D721Med (cell line): Measurements from ENCODE around the gene BBLN.

ENCODE experiments used
- DNase-seq: peaks from one replicate; pipeline ENCODE4 v3.0.0; 2011; ENCODE audit warnings: low spot score; ENCODE audit not compliant: insufficient read length
- FAIRE-seq: peaks from 2 replicates; lab custom pipeline; 2011; peaks lifted over from hg19 to GRCh38; lab: Jason Lieb, UNC
- TF ChIP-seq, protein P1 (sequence below): IDR thresholded peaks from 2 replicates; pipeline ENCODE4 v1.5.1; 2012; ENCODE audit warnings: mild to moderate bottlenecking, control low read depth; ENCODE audit not compliant: insufficient read depth; ENCODE audit errors: missing control alignments

BBLN gene

DNA sequence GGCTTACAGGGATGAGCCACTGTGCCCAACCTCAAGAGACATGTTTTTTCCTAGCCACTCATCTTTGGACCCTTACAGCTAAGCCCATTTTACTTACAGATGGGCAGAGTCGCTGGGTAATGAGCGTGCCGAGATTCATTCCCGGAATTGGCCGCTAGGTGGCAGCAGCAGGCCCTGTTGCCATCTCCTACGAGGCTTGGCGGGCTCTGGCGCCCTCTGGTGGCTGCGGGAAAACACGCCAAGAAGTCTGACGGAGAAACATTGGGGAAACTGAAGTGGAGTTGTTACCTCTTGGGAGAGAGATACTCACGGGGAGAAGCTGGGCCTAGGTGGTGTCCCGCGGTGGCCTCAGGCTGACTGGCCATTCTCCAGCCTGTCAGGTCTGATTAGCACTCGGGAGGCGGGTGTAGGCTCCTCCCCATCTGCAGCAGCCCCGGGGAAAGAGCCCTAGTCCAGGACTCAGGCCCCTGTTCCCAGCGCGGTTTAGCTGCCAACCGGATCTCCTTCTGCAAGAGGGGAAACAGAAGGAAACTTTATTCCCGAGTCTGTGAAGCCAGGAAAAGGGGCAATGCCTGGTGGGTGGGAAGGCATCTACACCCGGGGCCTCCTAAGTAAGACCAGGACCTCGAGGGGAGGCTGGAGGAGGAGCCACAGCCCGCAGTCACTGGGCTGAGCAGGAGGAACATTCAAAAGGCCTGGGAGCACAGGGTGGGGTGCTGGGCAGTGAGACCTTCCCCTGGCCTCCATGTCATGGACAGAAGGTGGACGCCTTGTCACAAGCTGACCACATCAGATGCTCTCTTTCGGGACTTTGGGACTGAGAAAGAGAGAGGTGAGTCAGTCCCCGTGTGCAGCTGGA lies 42.2 kb upstream of the BBLN start:
- no peak for FAIRE-seq

DNA sequence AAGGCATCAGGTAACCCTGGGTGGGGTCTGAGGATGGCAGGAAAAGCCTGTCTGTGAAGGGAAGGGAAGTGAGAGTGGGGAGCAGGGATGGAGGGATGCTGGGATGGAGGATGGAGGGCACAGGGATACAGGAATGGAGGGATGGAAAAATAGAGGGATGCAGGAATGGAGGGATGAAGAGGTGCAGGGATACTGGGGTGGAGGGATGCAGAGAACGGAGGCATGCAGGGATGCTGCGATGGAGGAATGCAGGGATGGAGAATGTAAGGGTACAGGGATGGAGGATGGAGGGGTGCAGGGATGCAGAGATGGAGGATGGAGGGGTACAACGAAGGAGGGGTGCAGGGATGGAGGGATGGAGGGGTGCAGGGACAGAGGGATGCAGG lies 41.6 kb upstream of the BBLN start:
- FAIRE-seq (no peak), DNase-seq (no peak)
- TF ChIP-seq, protein P1, sequence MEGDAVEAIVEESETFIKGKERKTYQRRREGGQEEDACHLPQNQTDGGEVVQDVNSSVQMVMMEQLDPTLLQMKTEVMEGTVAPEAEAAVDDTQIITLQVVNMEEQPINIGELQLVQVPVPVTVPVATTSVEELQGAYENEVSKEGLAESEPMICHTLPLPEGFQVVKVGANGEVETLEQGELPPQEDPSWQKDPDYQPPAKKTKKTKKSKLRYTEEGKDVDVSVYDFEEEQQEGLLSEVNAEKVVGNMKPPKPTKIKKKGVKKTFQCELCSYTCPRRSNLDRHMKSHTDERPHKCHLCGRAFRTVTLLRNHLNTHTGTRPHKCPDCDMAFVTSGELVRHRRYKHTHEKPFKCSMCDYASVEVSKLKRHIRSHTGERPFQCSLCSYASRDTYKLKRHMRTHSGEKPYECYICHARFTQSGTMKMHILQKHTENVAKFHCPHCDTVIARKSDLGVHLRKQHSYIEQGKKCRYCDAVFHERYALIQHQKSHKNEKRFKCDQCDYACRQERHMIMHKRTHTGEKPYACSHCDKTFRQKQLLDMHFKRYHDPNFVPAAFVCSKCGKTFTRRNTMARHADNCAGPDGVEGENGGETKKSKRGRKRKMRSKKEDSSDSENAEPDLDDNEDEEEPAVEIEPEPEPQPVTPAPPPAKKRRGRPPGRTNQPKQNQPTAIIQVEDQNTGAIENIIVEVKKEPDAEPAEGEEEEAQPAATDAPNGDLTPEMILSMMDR: no peak

More for the DNA sequence above, 42.2 kb upstream of the BBLN start:
- TF ChIP-seq, protein P1: peak; percentile 100
- DNase-seq: peak; percentile 89

GRCh38 chr9:128118971-128119665 lies 40.9 kb upstream of the BBLN start:
- no peak for DNase-seq
- FAIRE-seq: no peak

GRCh38 chr9:128120061-128120740 lies 39.9 kb upstream of the BBLN start:
- FAIRE-seq (no peak), DNase-seq (no peak)
- TF ChIP-seq, protein P1: no peak

More at GRCh38 chr9:128118971-128119665, 40.9 kb upstream of the BBLN start:
- TF ChIP-seq, protein P1: no peak

DNA sequence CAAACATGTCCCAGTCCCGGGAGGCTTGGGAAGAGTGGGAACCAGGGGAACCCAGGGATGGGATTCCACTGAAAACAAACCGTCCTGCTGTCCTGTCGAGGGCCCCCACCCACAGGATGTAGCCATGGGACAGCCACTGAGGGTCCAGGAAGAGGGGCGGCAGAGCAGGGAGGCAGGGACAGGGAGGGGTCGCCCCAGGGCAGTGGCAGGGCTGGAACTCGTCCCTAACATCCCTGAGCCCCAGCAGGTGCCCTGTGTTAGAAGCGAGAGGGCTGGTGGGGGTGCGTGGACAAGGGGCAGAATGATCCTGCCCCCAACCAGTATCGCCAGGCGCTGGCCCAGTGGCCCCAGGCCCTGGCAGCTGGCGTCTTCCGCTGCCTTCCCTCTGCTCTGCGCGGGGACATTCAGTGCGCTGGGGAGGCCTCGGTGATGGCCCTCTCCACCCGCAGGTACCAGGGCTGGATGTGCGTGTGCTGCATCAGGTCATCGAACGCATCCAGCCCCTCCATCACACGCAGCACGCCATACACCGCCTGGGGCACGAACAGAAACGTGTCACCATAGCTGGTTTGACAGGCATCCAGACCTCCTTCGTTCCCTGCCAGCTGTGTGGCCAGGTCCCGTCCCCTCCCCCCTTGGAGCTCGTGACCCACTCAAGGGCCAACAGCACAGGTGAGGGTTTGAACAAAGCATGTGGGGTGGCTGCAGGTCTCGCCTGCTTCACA lies 39.2 kb upstream of the BBLN start:
- FAIRE-seq (no peak), DNase-seq (no peak)
- TF ChIP-seq, protein P1: no peak

GRCh38 chr9:128121466-128121810 lies 38.6 kb upstream of the BBLN start:
- no peak for DNase-seq
- TF ChIP-seq, protein P1: no peak
- FAIRE-seq: no peak
